AG20443 (cell line): ENCODE results near the gene MDM4.
"Not testable (repeated sequence)": the region's sequence is repeated elsewhere in the genome, so short reads cannot be mapped to it uniquely, and the experiment has no call there.

Experiments used
- DNase-seq: peaks from one replicate; pipeline ENCODE4 v3.0.0; 2012; ENCODE audit warnings: low spot score, mixed read lengths

MDM4 gene

DNA sequence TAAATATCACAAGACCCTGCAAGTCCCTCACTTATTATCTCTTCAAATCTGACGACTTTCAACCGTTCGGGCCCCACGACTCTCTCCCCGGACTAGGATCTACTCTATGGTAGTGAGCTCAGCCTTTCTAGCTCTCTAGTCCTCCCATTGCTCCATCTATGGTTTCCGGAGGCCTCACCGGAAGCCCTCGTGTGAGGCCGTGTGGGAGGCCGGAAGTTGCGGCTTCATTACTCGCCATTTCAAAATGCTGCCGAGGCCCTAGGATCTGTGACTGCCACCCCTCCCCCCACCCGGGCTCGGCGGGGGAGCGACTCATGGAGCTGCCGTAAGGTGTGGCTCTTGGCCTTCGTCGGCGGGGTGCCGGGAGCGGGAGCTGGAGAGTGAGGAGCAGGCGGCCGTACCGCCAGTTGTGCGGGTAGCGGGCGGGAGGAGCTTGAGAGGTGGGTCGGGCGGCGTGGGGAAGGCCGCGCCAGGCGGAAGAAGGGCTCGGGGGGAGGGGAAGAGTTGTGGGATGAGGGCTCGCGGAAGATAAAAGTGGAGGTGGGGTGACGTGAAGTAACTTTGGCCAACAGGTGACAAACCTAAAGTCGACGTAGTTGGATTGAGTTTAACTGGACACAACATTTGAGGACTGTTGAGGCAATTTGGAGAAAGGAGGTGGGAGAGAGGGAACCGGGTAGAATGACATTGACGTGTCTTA, at the start of gene MDM4:
Gene MDM4, plus strand, starts transcription at position 227 of the 700 bp plus-strand sequence. CDS start 9,113 bp downstream, outside the sequence.
- peak; percentile 95 for DNase-seq

DNA sequence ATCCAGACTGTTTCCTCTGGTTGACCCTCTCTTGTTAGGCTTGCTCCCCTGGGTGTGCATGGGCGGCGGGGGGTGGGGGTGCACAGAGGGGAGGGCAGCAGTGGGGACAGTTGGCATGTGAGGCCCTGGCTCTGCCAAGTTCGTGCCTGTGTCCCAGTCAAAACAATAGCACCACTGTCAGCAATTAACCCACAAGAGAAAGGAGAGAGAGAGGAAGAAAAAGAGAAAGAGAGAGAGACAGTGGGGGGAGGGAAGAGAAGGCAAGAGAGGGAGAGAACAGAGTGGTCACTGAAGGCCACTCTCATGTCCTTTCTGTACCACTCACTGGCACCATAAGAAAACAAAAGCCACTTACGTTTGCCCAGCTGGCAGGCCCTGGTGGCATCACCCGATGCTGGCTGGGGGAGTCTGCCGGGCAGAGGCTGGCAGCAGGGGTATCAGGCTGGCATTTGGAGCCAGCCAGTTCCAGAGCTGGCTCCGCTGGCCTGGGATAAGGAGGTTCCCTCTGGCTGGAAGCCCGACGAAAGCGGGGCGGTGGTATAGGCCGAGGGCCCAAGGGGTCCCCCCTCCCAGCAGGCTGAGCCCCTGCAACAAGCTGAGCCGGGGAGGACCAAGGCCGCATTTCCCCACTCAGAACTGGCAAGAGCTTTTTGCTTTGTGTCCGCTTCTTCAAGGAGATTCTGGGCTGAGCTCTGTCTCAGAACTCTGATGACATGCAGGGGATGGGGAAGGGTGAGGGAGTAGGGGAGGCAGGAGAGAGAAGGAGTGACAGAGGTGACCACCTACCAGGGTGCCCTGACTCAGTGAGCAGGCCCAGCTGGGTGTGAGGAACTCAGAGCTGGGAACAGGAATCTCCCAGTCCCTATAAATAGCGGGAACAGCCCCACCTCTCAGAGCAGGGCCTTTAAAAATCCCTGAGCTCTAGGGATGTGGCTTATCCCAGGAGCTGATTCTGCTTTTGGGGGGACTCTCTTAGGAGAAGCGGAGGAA, 49.5 kb upstream of the MDM4 start:
- DNase-seq = no peak

GRCh38 chr1:204468206-204468605, 48.0 kb upstream of the MDM4 start:
- DNase-seq = no peak

DNA sequence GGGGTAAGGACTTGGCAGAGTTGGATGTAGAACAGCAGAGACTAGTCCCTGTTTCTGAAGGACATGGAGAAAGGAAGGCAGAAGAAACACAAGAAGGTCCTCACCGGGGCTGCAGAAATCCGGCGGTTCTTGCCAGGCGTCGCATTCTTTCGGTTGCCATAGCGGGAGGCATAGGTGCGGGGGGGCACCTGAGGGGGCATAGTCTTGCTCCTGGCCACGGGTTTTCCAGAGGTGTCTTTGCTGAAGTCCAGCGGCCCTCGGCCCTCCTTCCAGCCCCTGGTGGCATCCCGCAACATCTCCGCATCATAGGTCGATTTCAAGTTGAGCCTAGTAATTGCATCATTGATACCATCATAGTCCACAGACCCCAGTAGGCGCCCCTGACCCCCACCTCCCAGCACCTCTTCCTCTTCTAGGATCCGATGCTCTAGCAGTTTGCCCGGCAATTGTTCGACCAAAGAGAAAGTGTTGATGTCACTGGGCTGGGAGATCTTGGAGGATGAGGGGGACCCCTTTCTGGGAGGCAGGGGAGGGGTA, 47.4 kb upstream of the MDM4 start:
- DNase-seq = no peak

DNA sequence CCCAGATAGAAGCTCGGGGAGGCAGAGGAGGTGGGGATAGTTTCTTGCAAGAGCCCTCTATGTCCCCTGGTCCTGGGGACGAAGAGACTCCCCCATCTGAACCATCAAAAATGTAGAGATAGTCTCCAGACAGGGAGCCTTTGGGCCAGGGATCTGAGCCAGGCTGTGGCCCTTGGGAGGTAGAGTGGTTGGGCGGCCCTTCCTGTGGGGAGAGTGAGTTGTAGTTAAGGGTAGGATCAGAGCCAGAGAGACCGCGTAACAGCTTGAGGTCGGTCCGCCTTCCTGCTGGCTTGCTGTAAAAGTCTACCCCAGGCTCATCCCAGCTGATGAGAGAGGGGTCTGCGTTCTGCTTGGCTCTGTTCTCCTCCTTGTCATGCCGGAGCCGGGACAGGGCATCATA, 46.9 kb upstream of the MDM4 start:
- DNase-seq = no peak

DNA sequence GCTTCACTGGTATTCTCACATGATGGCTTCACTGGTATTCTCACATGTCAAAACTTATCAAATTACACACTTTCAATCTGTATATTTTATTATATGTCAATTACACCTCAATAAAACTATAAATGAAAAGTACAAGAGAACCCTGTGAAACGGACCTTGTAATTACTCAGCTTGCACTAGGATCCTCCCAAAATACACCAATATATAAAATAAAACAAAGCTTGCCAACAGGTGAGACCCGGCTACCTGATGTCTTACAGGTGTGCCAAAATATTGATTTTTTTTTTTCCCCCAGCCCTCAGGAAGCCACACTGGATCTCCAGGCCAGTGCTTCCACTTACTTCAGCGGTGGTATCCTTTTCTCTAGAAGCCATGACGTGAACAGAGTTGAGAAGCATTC, 44.5 kb upstream of the MDM4 start:
- DNase-seq = no peak

DNA sequence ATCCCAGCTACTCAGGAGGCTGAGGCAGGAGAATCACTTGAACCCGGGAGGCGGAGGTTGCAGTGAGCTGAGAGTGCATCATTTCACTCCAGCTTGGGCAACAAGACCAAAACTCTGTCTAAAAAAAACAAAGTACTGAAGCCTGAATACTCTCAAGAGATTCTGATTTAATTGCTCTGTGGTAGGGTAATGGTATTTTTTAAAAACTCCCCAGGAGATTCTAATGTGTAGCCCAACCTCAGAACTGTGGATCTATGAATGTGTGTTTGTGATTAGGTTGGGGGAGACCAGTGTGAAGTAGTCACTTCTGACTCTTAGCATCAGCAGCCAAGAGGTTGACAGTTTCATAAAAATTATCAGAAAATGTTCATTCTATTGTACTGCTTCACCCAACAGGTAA, 43.5 kb upstream of the MDM4 start:
- no peak for DNase-seq

- DNase-seq = no peak
Measured at GRCh38 chr1:204473400-204473965, 42.7 kb upstream of the MDM4 start.

DNA sequence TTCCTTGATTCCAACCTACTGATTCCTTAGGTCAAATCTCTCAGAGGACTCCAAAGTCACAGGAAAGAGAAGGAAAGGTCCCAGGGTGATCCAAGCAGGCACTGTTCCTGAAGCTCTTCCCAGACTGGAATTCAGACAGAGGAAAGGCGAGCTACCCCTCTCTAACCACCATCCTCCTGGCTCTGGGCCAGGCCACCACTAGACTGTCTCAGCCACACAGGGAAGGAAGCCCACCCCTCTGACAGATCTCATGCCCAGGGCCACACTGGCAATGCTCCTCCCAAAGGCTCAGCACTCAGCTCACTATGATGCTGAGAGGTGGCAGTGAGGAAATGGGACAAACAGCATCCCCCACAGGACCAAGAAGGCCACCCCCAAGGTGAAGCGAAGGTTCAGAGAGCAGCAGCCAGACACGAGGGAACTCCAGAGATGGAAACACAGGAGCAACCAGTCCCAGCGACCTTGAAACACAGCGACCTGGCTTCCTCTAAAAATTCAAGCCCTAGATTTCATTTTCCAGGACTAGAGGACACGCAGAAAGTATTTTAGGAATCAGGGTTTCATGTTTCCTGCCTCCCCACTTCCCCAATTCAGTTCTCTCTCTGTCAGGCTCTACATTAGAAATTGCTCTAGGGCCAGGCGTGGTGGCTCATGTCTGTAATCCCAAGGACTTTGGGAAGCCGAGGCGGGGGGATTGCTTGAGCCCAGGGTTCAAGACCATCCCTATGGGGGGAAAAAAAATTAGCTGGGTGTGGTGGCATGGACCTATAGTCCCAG, 40.4 kb upstream of the MDM4 start:
- DNase-seq = no peak

DNA sequence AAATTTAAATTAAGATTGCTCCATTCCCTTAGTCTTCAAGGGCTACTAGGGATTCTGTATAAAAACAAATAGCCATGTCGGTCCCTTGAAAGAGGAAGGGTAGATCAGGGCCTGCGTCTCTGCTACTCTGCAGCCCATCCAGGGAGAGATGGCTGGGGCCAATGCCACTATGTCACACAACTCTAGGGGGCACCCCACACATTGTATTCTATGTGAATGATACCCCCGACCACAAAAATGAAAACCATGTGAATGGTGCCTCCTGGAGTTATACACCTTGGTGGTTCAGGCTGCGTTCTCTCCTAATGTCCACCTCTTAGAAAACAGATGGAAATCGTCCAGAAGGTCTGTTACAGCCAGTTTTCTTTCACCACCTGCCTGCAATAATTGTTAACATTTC, 39.6 kb upstream of the MDM4 start:
- DNase-seq = no peak

GRCh38 chr1:204477036-204477740, 39.0 kb upstream of the MDM4 start:
- DNase-seq = no peak

DNA sequence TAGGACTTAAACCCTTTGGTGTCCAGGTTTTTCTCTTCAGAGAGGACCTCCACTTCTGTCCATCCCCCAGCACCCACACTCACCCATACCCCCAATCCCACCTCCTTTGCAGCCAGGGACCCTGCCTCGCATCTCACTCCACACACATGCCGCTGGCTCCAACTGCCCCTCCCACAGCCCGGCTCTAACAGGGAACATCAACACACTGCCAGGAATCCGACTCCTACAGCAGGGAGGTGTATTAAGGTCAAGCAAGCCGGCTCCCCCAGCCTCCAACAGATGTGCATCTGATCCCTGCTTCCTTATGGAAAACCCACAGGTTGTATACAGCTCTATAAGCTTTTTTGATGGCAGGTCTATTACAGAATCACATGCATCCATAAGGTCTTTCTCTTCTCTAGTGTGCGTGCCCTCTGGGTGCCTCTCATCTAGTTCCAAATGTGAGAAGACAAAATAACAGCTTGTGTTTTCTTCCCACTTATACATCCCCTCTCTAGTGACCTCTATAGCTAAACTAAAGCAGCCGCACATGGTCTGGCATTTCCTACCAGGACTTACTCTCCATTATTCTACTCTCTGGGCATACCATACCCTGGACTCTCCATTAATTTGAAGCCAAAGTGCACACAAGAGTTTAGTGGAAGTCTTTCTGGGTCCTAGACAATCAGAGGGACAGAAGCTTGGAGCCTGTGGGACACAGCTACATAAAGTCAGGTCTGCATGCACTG, 37.9 kb upstream of the MDM4 start:
- no peak for DNase-seq

GRCh38 chr1:204478921-204479320, 37.3 kb upstream of the MDM4 start:
- DNase-seq = no peak

- no peak for DNase-seq
Measured at GRCh38 chr1:204479387-204480136, 36.6 kb upstream of the MDM4 start.

DNA sequence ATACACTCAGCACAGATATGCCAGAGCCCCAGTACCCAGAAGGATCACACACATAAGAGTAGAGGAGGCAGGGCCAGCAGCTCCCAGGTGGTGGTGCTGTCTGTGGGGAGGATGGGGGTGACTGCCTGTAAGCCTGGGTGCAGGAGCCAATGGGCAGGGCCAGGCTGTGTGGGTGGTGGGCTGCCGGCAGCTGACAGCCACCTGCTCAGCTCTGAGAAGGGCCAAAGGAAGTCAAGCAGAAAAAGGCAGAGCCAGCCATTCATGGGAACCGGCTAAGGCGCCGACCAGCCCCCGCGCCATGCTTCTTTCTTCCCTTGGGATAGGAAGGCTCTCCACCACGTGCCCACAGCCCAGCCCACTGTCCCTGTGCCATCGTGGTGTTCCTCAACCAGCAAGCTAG, 35.7 kb upstream of the MDM4 start:
- DNase-seq = no peak

GRCh38 chr1:204483791-204484190, 32.4 kb upstream of the MDM4 start:
- DNase-seq = no peak

GRCh38 chr1:204486513-204487255, 29.5 kb upstream of the MDM4 start:
- DNase-seq = not testable (repeated sequence)

- no peak for DNase-seq
Measured at GRCh38 chr1:204487256-204487615, 29.0 kb upstream of the MDM4 start.

- DNase-seq = no peak
Measured at GRCh38 chr1:204491655-204492054, 24.6 kb upstream of the MDM4 start.
